Measurements from ENCODE around the gene PCOLCE2. TPM values are rescaled to one million over a fixed set of nuclear protein-coding genes. Genes with fewer than 3 reads are reported as not detected.

The PCOLCE2 gene
- total and polyA plus RNA-seq, 8 donors, result 0.23 to 2.5 (median 0.66) TPM

- TF ChIP-seq CTCF (IDR thresholded peaks at IDR 0.05), result no peak
- no peaks in the 10 kb centered on the region for H3K4me1 ChIP-seq
- intact Hi-C loops (cut with DNase I), result no loop called here
- no peaks in the 10 kb centered on the region for H3K36me3 ChIP-seq
- H3K9me3 ChIP-seq, result no peaks in the 10 kb centered on the region
- ATAC-seq (no peak), FAIRE-seq (no peak), DNase-seq (no peak)
- peaks cover 0 to 6% (median 0%) of the 10 kb centered on the region in 4 donors for H3K27me3 ChIP-seq
- no peak overlapping the region for H3K27ac ChIP-seq
- WGBS, 2 donors, result 69 to 70% methylated on average over 2 of the region's 2 CpGs
- H3K4me3 ChIP-seq, result no peak overlapping the region
Measured at GRCh38 chr3:142890592-142890991, 1.7 kb upstream of the PCOLCE2 start.

GRCh38 chr3:142889212-142890014 lies 530 bp upstream of the PCOLCE2 start:
- ATAC-seq, result no peak
- no peak for TF ChIP-seq CTCF (IDR thresholded peaks at IDR 0.05)
- Histone ChIP-seq H3K4me3 (peak overlapping the region; percentile 21 to 69 (median 40)), H3K36me3 (no peaks in the 10 kb centered on the region), H3K27ac (no peak overlapping the region), H3K27me3 (peaks cover 0 to 6% (median 0%) of the 10 kb centered on the region in 4 donors), H3K9me3 (no peaks in the 10 kb centered on the region), H3K4me1 (no peaks in the 10 kb centered on the region)
- DNase-seq, result no peak
- intact Hi-C loops (cut with DNase I), result no loop called here
- WGBS, 2 donors, result 8 to 10% methylated on average over 29 of the region's 29 CpGs
- FAIRE-seq, result no peak

DNA sequence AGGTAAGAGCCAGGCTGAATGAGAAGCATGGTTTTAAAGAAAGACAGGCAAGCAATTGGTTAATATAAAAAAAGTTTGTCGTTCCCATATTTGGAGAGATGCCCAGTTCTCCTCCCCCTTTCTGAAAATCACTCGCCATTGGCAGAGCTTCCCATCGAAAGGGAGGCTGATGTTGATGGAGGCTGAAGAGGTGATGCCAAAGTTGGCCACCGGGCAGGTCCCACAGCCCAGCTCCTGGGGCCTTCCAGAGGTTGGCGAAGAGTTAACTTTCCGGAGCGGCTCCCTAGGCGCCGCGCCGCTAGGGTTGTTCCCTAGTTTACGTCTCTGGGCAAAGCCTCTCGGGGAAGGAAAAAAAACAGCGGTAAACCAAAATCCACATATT lies 793 bp downstream of the PCOLCE2 start:
- no peaks in the 10 kb centered on the region for H3K9me3 ChIP-seq
- no peak for TF ChIP-seq CTCF (IDR thresholded peaks at IDR 0.05)
- no peaks in the 10 kb centered on the region for H3K36me3 ChIP-seq
- ATAC-seq, result peak; percentile 24 to 69 (median 62)
- H3K4me1 ChIP-seq, result no peaks in the 10 kb centered on the region
- peak overlapping the region; percentile 21 to 69 (median 40) for H3K4me3 ChIP-seq
- 2% methylated on average over 14 of the region's 14 CpGs for WGBS, 2 donors
- intact Hi-C loops (cut with DNase I), result no loop called here
- DNase-seq, result peak in 2 of 6 donors; percentile 20 to 56
- no peak for FAIRE-seq
- no peak overlapping the region for H3K27ac ChIP-seq
- H3K27me3 ChIP-seq, result peaks cover 0 to 6% (median 0%) of the 10 kb centered on the region in 4 donors

DNA sequence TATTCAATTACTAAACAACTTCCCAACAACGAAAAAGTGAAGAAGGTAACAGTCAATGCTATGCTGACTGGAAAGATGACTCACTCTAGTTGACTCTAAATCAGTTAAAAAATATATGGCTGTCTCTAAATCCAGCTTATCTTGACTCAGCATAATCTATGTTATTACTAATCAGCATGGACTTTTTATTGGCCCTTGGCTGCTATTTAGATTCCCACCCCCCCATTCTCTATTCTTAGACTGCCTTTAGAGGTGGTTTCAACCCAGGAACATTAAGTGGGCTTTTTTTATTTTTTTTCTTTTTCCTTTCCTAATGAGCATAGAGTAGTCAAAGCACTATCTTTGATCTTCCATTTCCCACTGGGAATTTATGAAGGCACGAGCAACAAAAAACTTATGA lies 1.9 kb downstream of the PCOLCE2 start:
- no peaks in the 10 kb centered on the region for H3K4me1 ChIP-seq
- H3K27me3 ChIP-seq, result peaks cover 0 to 6% (median 0%) of the 10 kb centered on the region in 4 donors
- TF ChIP-seq CTCF (IDR thresholded peaks at IDR 0.05), result no peak
- intact Hi-C loops (cut with DNase I), result no loop called here
- WGBS, 2 donors, result 59 to 70% methylated on average over 2 of the region's 2 CpGs
- FAIRE-seq, result no peak
- H3K4me3 ChIP-seq, result no peak overlapping the region
- H3K36me3 ChIP-seq, result no peaks in the 10 kb centered on the region
- no peak for ATAC-seq
- DNase-seq, result no peak
- no peaks in the 10 kb centered on the region for H3K9me3 ChIP-seq
- H3K27ac ChIP-seq, result no peak overlapping the region

DNA sequence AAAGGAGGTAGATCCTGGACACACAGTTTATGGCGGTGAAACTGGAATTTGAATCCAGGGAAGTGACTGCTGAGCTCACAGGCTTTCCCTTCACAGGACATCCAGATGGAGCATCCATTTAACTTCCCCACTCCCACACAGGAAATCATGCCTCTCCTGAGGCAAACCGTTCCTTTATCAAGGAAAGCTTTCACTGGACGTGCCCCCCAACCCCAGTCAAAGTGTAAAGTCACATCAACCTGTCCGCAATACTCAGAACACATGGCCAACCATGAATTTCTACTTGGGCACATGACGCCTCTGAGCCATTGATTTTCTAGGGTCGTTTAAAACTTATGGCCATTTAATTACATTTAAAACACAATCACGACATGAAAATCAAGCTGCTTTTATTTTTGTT lies 2.9 kb downstream of the PCOLCE2 start:
- Histone ChIP-seq H3K27me3 (peaks cover 0 to 6% (median 0%) of the 10 kb centered on the region in 4 donors), H3K4me3 (no peak overlapping the region), H3K4me1 (no peaks in the 10 kb centered on the region), H3K9me3 (no peaks in the 10 kb centered on the region), H3K36me3 (no peaks in the 10 kb centered on the region), H3K27ac (no peak overlapping the region)
- ATAC-seq (no peak), FAIRE-seq (no peak), DNase-seq (no peak)
- no peak for TF ChIP-seq CTCF (IDR thresholded peaks at IDR 0.05)
- WGBS, 2 donors, result 63 to 75% methylated on average over 7 of the region's 7 CpGs
- intact Hi-C loops (cut with DNase I), result no loop called here
